ENCODE results near the gene UBAC2. TPM values are rescaled to one million over a fixed set of nuclear protein-coding genes. Genes with fewer than 3 reads are reported as not detected.
A peak's percentile ranks its signal among the peaks of the same experiment; 100 is the strongest.

The UBAC2 gene
- total RNA-seq, 1 experiment from 2014 or later, result 45.8 TPM

GRCh38 chr13:99261059-99261458, 60.4 kb downstream of the UBAC2 start:
- no peaks in the 10 kb centered on the region for H3K27me3 ChIP-seq (replicated peaks; ENCODE audit: insufficient read depth, low read depth, low read length, poor library complexity)
- ChIA-PET POLR2A (ENCODE audit: low non-redundant PET) (no interaction called here), CTCF (no interaction called here)
- H3K4me3 ChIP-seq (ENCODE audit: low read depth, low read length, poor library complexity, severe bottlenecking), result no peak overlapping the region
- no TSS peak for BruUV-seq (replicated peaks)
- peak; percentile 15 for DNase-seq (ENCODE audit: low spot score)
- intact Hi-C loops (cut with micrococcal nuclease; ENCODE audit: unreplicated experiment), result loop anchor here (10.0 kb wide), 1 partner anchor 416 kb away; no protein-coding TSS in a partner anchor
- H3K27ac ChIP-seq (ENCODE audit: low read depth, low read length, poor library complexity, severe bottlenecking), result no peak overlapping the region
- peaks cover 8% of the 10 kb centered on the region for H3K4me1 ChIP-seq (ENCODE audit: insufficient read depth, low read length, poor library complexity, severe bottlenecking)
- no peaks in the 10 kb centered on the region for H3K36me3 ChIP-seq (ENCODE audit: insufficient read depth, low read length, poor library complexity, severe bottlenecking)
- TF ChIP-seq EZH2 (IDR thresholded peaks at IDR 0.05; ENCODE audit: borderline replicate concordance, low read depth, low read length, poor library complexity, severe bottlenecking), result no peak
- TF ChIP-seq, protein P1, sequence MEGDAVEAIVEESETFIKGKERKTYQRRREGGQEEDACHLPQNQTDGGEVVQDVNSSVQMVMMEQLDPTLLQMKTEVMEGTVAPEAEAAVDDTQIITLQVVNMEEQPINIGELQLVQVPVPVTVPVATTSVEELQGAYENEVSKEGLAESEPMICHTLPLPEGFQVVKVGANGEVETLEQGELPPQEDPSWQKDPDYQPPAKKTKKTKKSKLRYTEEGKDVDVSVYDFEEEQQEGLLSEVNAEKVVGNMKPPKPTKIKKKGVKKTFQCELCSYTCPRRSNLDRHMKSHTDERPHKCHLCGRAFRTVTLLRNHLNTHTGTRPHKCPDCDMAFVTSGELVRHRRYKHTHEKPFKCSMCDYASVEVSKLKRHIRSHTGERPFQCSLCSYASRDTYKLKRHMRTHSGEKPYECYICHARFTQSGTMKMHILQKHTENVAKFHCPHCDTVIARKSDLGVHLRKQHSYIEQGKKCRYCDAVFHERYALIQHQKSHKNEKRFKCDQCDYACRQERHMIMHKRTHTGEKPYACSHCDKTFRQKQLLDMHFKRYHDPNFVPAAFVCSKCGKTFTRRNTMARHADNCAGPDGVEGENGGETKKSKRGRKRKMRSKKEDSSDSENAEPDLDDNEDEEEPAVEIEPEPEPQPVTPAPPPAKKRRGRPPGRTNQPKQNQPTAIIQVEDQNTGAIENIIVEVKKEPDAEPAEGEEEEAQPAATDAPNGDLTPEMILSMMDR (conservative IDR thresholded peaks at IDR 0.05; ENCODE audit: low read depth, low read length), result no peak
- no peaks in the 10 kb centered on the region for H3K9me3 ChIP-seq (ENCODE audit: low read depth, low read length, poor library complexity, severe bottlenecking)

DNA sequence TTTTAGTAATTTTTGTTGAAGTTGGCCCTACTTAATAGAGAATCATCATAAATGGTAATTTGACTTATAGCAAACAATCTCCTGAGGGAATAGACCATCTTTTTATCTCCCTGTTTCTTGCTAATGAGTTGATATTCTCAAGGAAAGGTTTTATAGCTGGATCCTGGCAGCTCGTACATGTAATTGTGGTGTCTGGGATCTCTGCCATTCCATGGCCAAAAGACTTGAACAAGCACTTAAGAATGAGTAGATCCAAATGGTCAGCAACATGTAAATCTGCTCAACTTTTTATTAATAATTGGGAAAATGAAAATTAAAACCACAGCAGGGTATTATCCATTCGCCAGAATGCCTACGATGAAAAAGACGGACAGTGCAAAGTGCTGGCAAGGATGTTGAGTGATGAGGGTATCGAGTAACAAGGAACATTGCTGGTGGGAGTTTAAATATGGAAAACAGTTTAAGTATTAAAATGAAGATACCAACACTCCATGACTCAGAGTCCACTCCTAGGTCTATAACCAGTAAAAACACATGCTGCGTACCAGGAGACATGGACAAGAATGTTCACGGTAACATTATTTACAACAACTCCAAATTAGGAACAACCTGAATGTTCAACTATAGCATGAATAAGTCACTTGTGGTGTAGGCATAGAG, 62.6 kb downstream of the UBAC2 start:
- CTCF ChIA-PET, result no interaction called here
- Histone ChIP-seq H3K4me3 (ENCODE audit: low read depth, low read length, poor library complexity, severe bottlenecking) (no peak overlapping the region), H3K36me3 (ENCODE audit: insufficient read depth, low read length, poor library complexity, severe bottlenecking) (no peaks in the 10 kb centered on the region), H3K27ac (ENCODE audit: low read depth, low read length, poor library complexity, severe bottlenecking) (no peak overlapping the region), H3K4me1 (ENCODE audit: insufficient read depth, low read length, poor library complexity, severe bottlenecking) (peaks cover 3% of the 10 kb centered on the region), H3K9me3 (ENCODE audit: low read depth, low read length, poor library complexity, severe bottlenecking) (no peaks in the 10 kb centered on the region), H3K27me3 (replicated peaks; ENCODE audit: insufficient read depth, low read depth, low read length, poor library complexity) (no peaks in the 10 kb centered on the region)
- TF ChIP-seq EZH2 (IDR thresholded peaks at IDR 0.05; ENCODE audit: borderline replicate concordance, low read depth, low read length, poor library complexity, severe bottlenecking), result no peak
- TF ChIP-seq, protein P1 (conservative IDR thresholded peaks at IDR 0.05; ENCODE audit: low read depth, low read length), result no peak
- intact Hi-C loops (cut with micrococcal nuclease; ENCODE audit: unreplicated experiment), result loop anchor here (10.0 kb wide), 1 partner anchor 418 kb away; no protein-coding TSS in a partner anchor
- no peak for DNase-seq (ENCODE audit: low spot score)
- no TSS peak for BruUV-seq (replicated peaks)
- POLR2A ChIA-PET (ENCODE audit: low non-redundant PET), result no interaction called here

DNA sequence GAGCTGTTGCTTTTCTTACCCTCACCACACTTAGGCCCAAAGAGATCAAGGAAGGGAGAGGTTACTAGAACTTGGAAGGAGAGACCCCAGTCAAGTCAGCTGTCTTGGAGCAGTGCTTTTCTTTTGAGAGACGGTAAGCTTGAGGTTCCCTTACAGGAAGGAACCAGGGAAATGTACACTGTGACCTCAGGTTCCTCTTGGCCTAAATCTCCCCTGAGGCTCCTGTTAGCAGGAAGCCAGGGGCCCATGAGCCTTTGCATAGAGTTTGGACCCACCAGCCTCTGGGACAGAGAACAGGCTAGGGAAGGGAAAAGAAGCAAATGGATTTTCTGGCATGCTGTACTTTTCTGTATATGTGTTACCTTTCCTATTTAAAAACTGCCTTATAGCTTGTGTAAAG, 63.4 kb downstream of the UBAC2 start:
- Histone ChIP-seq H3K27me3 (replicated peaks; ENCODE audit: insufficient read depth, low read depth, low read length, poor library complexity) (no peaks in the 10 kb centered on the region), H3K4me3 (ENCODE audit: low read depth, low read length, poor library complexity, severe bottlenecking) (no peak overlapping the region), H3K9me3 (ENCODE audit: low read depth, low read length, poor library complexity, severe bottlenecking) (no peaks in the 10 kb centered on the region), H3K4me1 (ENCODE audit: insufficient read depth, low read length, poor library complexity, severe bottlenecking) (no peaks in the 10 kb centered on the region), H3K36me3 (ENCODE audit: insufficient read depth, low read length, poor library complexity, severe bottlenecking) (no peaks in the 10 kb centered on the region), H3K27ac (ENCODE audit: low read depth, low read length, poor library complexity, severe bottlenecking) (no peak overlapping the region)
- no TSS peak for BruUV-seq (replicated peaks)
- DNase-seq (ENCODE audit: low spot score), result no peak
- TF ChIP-seq, protein P1 (conservative IDR thresholded peaks at IDR 0.05; ENCODE audit: low read depth, low read length), result no peak
- no peak for TF ChIP-seq EZH2 (IDR thresholded peaks at IDR 0.05; ENCODE audit: borderline replicate concordance, low read depth, low read length, poor library complexity, severe bottlenecking)
- POLR2A ChIA-PET (ENCODE audit: low non-redundant PET), result no interaction called here
- CTCF ChIA-PET, result no interaction called here
- intact Hi-C loops (cut with micrococcal nuclease; ENCODE audit: unreplicated experiment), result loop anchor here (1.0 to 10.0 kb wide), 2 partner anchors 88 to 419 kb away; no protein-coding TSS in a partner anchor
